Skeletal muscle tissue (tissue), 4 donors: ENCODE data around the gene GSDME. TPM values are rescaled to one million over a fixed set of nuclear protein-coding genes. Genes with fewer than 3 reads are reported as not detected.
A peak's percentile ranks its signal among the peaks of the same experiment; 100 is the strongest.

Experiments used
- H3K27ac ChIP-seq: one replicate; pipeline ENCODE4 v1.7.0; 2013; ENCODE audit warnings: mild to moderate bottlenecking, low read depth, low read length, inconsistent platforms
- H3K27me3 ChIP-seq, 3 donors: one replicate each; pipeline ENCODE4 v1.7.0; 2013; ENCODE audit warnings: low read length in 3 of 3; ENCODE audit not compliant: control insufficient read depth in 3 of 3, insufficient read depth in 3 of 3
- H3K36me3 ChIP-seq, 3 donors: one replicate each; pipeline ENCODE4 v1.7.0; 2013; ENCODE audit warnings: low read length in 3 of 3; ENCODE audit not compliant: control insufficient read depth in 3 of 3, insufficient read depth in 3 of 3
- H3K4me1 ChIP-seq, 3 donors: one replicate each; pipeline ENCODE4 v1.7.0; 2013; ENCODE audit warnings: low read length in 3 of 3, mild to moderate bottlenecking in 3 of 3; ENCODE audit not compliant: control insufficient read depth in 3 of 3, insufficient read depth in 3 of 3
- H3K4me3 ChIP-seq, 3 donors: one replicate each; pipeline ENCODE4 v1.7.0; 2013; ENCODE audit warnings: low read length in 3 of 3
- H3K9ac ChIP-seq, 3 donors: one replicate each; pipeline ENCODE4 v1.7.0; 2013; ENCODE audit warnings: low read length in 3 of 3, mild to moderate bottlenecking in 3 of 3, moderate library complexity in 2 of 3, low read depth in 1 of 3
- H3K9me3 ChIP-seq, 3 donors: one replicate each; pipeline ENCODE4 v1.7.0; 2013; ENCODE audit warnings: low read length in 3 of 3; ENCODE audit not compliant: control insufficient read depth in 3 of 3
- total RNA-seq: library from RNA; depleted of rRNA; stranded (reverse); fragments of >200 nt; gene quantifications from one replicate; pipeline ENCODE4 v1.2.3, GENCODE V29; 2014
- donor health status: Osteomylitis.

GSDME gene
- total RNA-seq, 1 donor from 2014 or later, result 11.0 TPM

DNA sequence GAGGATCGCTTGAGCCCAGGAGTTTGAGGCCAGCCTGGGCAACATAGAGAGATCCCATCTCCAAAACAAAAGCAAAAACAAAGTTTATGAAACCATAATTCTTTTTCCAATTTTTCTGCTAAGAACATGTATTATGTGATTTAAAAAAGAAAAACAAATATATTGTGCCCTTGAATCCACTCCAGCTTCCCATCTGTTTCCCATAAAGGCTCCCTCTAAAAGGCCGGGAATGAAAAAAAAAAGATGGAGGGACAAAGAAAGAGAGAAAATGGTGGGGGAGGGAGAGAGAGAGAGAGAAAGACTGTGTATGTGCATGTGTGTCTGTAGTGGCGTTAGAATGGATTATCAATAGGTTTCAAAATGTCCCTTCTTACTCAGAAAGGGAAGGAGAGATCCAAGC is 20.5 kb upstream of the GSDME start:
- Histone ChIP-seq H3K27ac (peak overlapping the region; percentile 85), H3K27me3 (no peaks in the 10 kb centered on the region), H3K4me1 (peaks cover 0 to 19% (median 15%) of the 10 kb centered on the region in 3 donors), H3K9me3 (no peaks in the 10 kb centered on the region), H3K4me3 (no peak overlapping the region), H3K36me3 (no peaks in the 10 kb centered on the region), H3K9ac (no peak overlapping the region)

- H3K9ac ChIP-seq, result no peak overlapping the region
- no peaks in the 10 kb centered on the region for H3K27me3 ChIP-seq
- H3K36me3 ChIP-seq, result no peaks in the 10 kb centered on the region
- H3K4me3 ChIP-seq, result no peak overlapping the region
- peaks cover 0 to 5% (median 4%) of the 10 kb centered on the region in 3 donors for H3K4me1 ChIP-seq
- H3K27ac ChIP-seq, result no peak overlapping the region
- no peaks in the 10 kb centered on the region for H3K9me3 ChIP-seq
These were observed 16.4 kb upstream of the GSDME start for GRCh38 chr7:24773646-24774045.

- no peak overlapping the region for H3K4me3 ChIP-seq
- H3K36me3 ChIP-seq, result no peaks in the 10 kb centered on the region
- H3K4me1 ChIP-seq, result peaks cover 1 to 6% (median 5%) of the 10 kb centered on the region in 3 donors
- H3K27me3 ChIP-seq, result no peaks in the 10 kb centered on the region
- H3K9me3 ChIP-seq, result no peaks in the 10 kb centered on the region
- no peak overlapping the region for H3K9ac ChIP-seq
- H3K27ac ChIP-seq, result no peak overlapping the region
These were observed 12.6 kb upstream of the GSDME start for GRCh38 chr7:24769851-24770250.

GRCh38 chr7:24769014-24769830 is 12.0 kb upstream of the GSDME start:
- no peak overlapping the region for H3K4me3 ChIP-seq
- H3K9me3 ChIP-seq, result no peaks in the 10 kb centered on the region
- H3K36me3 ChIP-seq, result no peaks in the 10 kb centered on the region
- no peaks in the 10 kb centered on the region for H3K27me3 ChIP-seq
- no peak overlapping the region for H3K9ac ChIP-seq
- peaks cover 5 to 7% (median 7%) of the 10 kb centered on the region in 3 donors for H3K4me1 ChIP-seq
- H3K27ac ChIP-seq, result no peak overlapping the region

GRCh38 chr7:24767878-24768569 is 10.8 kb upstream of the GSDME start:
- Histone ChIP-seq H3K36me3 (no peaks in the 10 kb centered on the region), H3K4me3 (no peak overlapping the region), H3K27ac (no peak overlapping the region), H3K9me3 (no peaks in the 10 kb centered on the region), H3K27me3 (no peaks in the 10 kb centered on the region), H3K4me1 (peaks cover 8 to 10% (median 10%) of the 10 kb centered on the region in 3 donors), H3K9ac (no peak overlapping the region)

DNA sequence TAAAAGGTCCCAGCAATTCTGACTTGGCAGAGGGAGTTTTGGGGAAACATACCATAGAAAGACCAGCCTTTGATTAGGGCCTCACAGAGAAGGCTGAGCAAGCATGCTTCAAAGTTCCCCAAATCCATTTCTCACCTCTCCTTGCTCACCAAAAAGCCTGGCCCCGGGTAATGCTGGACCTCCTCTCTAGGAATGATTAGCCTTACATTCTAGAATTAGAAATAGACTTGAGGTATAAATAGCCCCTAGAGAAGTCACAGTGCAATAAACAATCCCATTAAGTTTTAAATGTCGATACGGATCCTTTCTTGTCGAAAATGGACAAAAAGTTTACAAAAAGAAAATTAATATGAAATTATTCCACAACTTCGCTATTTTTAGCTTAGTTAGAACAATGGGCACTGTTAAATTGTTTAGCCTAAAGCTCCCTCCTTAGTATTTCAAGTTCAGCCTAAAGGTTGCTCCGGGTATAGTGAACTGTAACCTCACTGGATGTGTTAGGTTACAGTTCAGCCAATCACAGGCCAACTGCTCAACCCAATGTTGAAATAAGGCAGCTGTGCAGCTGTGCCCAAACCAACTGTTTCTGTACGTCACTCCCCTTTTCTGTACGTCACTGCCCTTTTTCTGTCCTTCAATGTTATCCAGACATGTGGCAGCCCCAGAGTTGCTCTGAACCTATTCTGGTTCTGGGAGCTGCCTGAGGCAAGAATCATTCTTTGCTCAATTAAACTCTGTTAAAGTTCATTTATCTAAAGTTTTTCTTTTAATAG is 7.9 kb upstream of the GSDME start:
- Histone ChIP-seq H3K9me3 (no peaks in the 10 kb centered on the region), H3K27me3 (no peaks in the 10 kb centered on the region), H3K4me1 (peaks cover 8 to 10% (median 10%) of the 10 kb centered on the region in 3 donors), H3K36me3 (no peaks in the 10 kb centered on the region), H3K9ac (peak overlapping the region in 1 of 3 donors; percentile 9), H3K27ac (peak overlapping the region; percentile 53), H3K4me3 (peak overlapping the region in 1 of 3 donors; percentile 29)

DNA sequence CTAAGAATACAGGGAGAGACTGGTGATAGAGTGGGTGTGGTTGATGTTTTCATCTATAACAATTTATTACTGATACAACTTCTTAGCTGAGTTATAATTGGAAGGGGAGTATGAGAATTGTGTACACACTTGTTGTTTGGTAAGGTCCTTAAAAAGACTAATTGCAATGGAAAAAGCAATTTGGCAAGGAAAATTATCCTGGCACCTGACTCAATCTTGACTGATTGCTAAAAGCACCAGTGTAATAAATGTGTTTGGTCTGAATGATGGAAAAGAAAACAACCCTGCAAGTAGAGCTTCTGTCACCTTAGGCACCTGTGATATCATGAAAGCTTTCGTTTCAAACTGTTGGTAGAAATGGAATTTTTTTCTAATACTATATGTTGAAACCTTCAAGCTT is 6.7 kb upstream of the GSDME start:
- H3K9ac ChIP-seq, result no peak overlapping the region
- H3K27ac ChIP-seq, result no peak overlapping the region
- no peaks in the 10 kb centered on the region for H3K27me3 ChIP-seq
- no peak overlapping the region for H3K4me3 ChIP-seq
- no peaks in the 10 kb centered on the region for H3K36me3 ChIP-seq
- peaks cover 8 to 10% (median 10%) of the 10 kb centered on the region in 3 donors for H3K4me1 ChIP-seq
- no peaks in the 10 kb centered on the region for H3K9me3 ChIP-seq

- peak overlapping the region; percentile 51 for H3K27ac ChIP-seq
- H3K4me3 ChIP-seq, result peak overlapping the region in 1 of 3 donors; percentile 18
- peaks cover 10% of the 10 kb centered on the region in 3 donors for H3K4me1 ChIP-seq
- no peak overlapping the region for H3K9ac ChIP-seq
- no peaks in the 10 kb centered on the region for H3K27me3 ChIP-seq
- H3K36me3 ChIP-seq, result no peaks in the 10 kb centered on the region
- no peaks in the 10 kb centered on the region for H3K9me3 ChIP-seq
These were observed 6.1 kb upstream of the GSDME start for GRCh38 chr7:24763303-24763901.

GRCh38 chr7:24762771-24763170 is 5.5 kb upstream of the GSDME start:
- Histone ChIP-seq H3K4me3 (no peak overlapping the region), H3K27ac (no peak overlapping the region), H3K36me3 (no peaks in the 10 kb centered on the region)

More at GRCh38 chr7:24762771-24763170, 5.5 kb upstream of the GSDME start:
- Histone ChIP-seq H3K9ac (no peak overlapping the region), H3K4me1 (peaks cover 12 to 16% (median 14%) of the 10 kb centered on the region in 3 donors), H3K27me3 (peaks cover 0 to 2% (median 0%) of the 10 kb centered on the region in 3 donors), H3K9me3 (no peaks in the 10 kb centered on the region)
